Measurements from ENCODE around the gene UCHL3. TPM values are rescaled to one million over a fixed set of nuclear protein-coding genes. Genes with fewer than 3 reads are reported as not detected.

UCHL3 gene
- total and polyA plus RNA-seq, 4 donors, result 10.3 to 38.3 (median 29.0) TPM

DNA sequence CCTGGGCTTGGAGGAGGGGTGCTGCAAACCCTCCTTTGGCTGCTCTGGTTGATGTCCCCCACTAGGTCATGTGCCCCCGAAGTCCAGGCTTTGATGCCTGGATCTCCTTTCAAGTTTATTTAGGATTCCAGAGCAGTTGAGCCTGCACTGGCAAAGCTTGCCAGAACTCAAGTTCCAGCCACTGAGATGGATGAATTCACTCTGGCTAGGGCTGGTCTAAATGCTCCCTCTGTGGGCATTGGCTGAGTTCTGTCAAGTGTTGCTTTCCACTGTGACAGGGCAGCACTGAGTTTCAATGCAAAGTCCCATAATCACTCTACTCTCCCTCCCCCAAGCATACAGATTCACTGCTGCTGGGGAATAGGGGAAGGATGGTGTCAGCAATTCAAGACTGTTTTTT is 68.7 kb downstream of the UCHL3 start:
- no peak overlapping the region for H3K4me3 ChIP-seq
- H3K27ac ChIP-seq (ENCODE audit: low read depth in 1 of 2, low read length in 1 of 2), result no peak overlapping the region
- no peak for DNase-seq
- H3K9ac ChIP-seq (ENCODE audit: insufficient read depth in 1 of 2, low read length in 2 of 2), result no peak overlapping the region
- H3K4me1 ChIP-seq (ENCODE audit: control insufficient read depth in 5 of 5, insufficient read depth in 5 of 5, low read length in 5 of 5), result no peaks in the 10 kb centered on the region
- H3K27me3 ChIP-seq (ENCODE audit: control insufficient read depth in 3 of 3, insufficient read depth in 3 of 3, low read length in 2 of 3), result no peaks in the 10 kb centered on the region
- no peaks in the 10 kb centered on the region for H3K36me3 ChIP-seq (ENCODE audit: control insufficient read depth in 4 of 4, insufficient read depth in 4 of 4, low read length in 4 of 4)
- WGBS, 2 donors, result 0 to 41% methylated on average over 1 of the region's 1 CpG
- TF ChIP-seq, protein P1, sequence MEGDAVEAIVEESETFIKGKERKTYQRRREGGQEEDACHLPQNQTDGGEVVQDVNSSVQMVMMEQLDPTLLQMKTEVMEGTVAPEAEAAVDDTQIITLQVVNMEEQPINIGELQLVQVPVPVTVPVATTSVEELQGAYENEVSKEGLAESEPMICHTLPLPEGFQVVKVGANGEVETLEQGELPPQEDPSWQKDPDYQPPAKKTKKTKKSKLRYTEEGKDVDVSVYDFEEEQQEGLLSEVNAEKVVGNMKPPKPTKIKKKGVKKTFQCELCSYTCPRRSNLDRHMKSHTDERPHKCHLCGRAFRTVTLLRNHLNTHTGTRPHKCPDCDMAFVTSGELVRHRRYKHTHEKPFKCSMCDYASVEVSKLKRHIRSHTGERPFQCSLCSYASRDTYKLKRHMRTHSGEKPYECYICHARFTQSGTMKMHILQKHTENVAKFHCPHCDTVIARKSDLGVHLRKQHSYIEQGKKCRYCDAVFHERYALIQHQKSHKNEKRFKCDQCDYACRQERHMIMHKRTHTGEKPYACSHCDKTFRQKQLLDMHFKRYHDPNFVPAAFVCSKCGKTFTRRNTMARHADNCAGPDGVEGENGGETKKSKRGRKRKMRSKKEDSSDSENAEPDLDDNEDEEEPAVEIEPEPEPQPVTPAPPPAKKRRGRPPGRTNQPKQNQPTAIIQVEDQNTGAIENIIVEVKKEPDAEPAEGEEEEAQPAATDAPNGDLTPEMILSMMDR (IDR thresholded peaks at IDR 0.05; ENCODE audit: control extremely low read depth, extremely low read depth), result no peak
- ATAC-seq (ENCODE audit: insufficient read depth, low FRiP score), result no peak
- no peaks in the 10 kb centered on the region for H3K9me3 ChIP-seq (ENCODE audit: control insufficient read depth in 4 of 4, insufficient read depth in 3 of 4, low read length in 3 of 4)

- Histone ChIP-seq H3K9ac (ENCODE audit: insufficient read depth in 1 of 2, low read length in 2 of 2) (no peak overlapping the region), H3K36me3 (ENCODE audit: control insufficient read depth in 4 of 4, insufficient read depth in 4 of 4, low read length in 4 of 4) (no peaks in the 10 kb centered on the region), H3K9me3 (ENCODE audit: control insufficient read depth in 4 of 4, insufficient read depth in 3 of 4, low read length in 3 of 4) (no peaks in the 10 kb centered on the region), H3K27ac (ENCODE audit: low read depth in 1 of 2, low read length in 1 of 2) (no peak overlapping the region), H3K4me1 (ENCODE audit: control insufficient read depth in 5 of 5, insufficient read depth in 5 of 5, low read length in 5 of 5) (no peaks in the 10 kb centered on the region), H3K4me3 (no peak overlapping the region), H3K27me3 (ENCODE audit: control insufficient read depth in 3 of 3, insufficient read depth in 3 of 3, low read length in 2 of 3) (no peaks in the 10 kb centered on the region)
- DNase-seq, result no peak
- no peak for ATAC-seq (ENCODE audit: insufficient read depth, low FRiP score)
- 81 to 90% methylated on average over 1 of the region's 1 CpG for WGBS, 2 donors
- TF ChIP-seq, protein P1 (IDR thresholded peaks at IDR 0.05; ENCODE audit: control extremely low read depth, extremely low read depth), result no peak
These were observed 70.4 kb downstream of the UCHL3 start for GRCh38 chr13:75620020-75620419.

GRCh38 chr13:75621147-75621546 is 71.6 kb downstream of the UCHL3 start:
- 79 to 85% methylated on average over 2 of the region's 2 CpGs for WGBS, 2 donors
- TF ChIP-seq, protein P1 (IDR thresholded peaks at IDR 0.05; ENCODE audit: control extremely low read depth, extremely low read depth), result no peak
- no peaks in the 10 kb centered on the region for H3K9me3 ChIP-seq (ENCODE audit: control insufficient read depth in 4 of 4, insufficient read depth in 3 of 4, low read length in 3 of 4)
- no peak for DNase-seq
- H3K4me3 ChIP-seq, result no peak overlapping the region
- ATAC-seq (ENCODE audit: insufficient read depth, low FRiP score), result no peak
- no peaks in the 10 kb centered on the region for H3K36me3 ChIP-seq (ENCODE audit: control insufficient read depth in 4 of 4, insufficient read depth in 4 of 4, low read length in 4 of 4)
- no peaks in the 10 kb centered on the region for H3K27me3 ChIP-seq (ENCODE audit: control insufficient read depth in 3 of 3, insufficient read depth in 3 of 3, low read length in 2 of 3)
- no peak overlapping the region for H3K27ac ChIP-seq (ENCODE audit: low read depth in 1 of 2, low read length in 1 of 2)
- no peak overlapping the region for H3K9ac ChIP-seq (ENCODE audit: insufficient read depth in 1 of 2, low read length in 2 of 2)
- no peaks in the 10 kb centered on the region for H3K4me1 ChIP-seq (ENCODE audit: control insufficient read depth in 5 of 5, insufficient read depth in 5 of 5, low read length in 5 of 5)

GRCh38 chr13:75628801-75629200 is 79.2 kb downstream of the UCHL3 start:
- 90 to 92% methylated on average over 4 of the region's 4 CpGs for WGBS, 2 donors
- H3K9ac ChIP-seq (ENCODE audit: insufficient read depth in 1 of 2, low read length in 2 of 2), result no peak overlapping the region
- no peak overlapping the region for H3K27ac ChIP-seq (ENCODE audit: low read depth in 1 of 2, low read length in 1 of 2)
- H3K27me3 ChIP-seq (ENCODE audit: control insufficient read depth in 3 of 3, insufficient read depth in 3 of 3, low read length in 2 of 3), result no peaks in the 10 kb centered on the region
- H3K4me3 ChIP-seq, result no peak overlapping the region
- no peaks in the 10 kb centered on the region for H3K4me1 ChIP-seq (ENCODE audit: control insufficient read depth in 5 of 5, insufficient read depth in 5 of 5, low read length in 5 of 5)
- ATAC-seq (ENCODE audit: insufficient read depth, low FRiP score), result no peak
- H3K36me3 ChIP-seq (ENCODE audit: control insufficient read depth in 4 of 4, insufficient read depth in 4 of 4, low read length in 4 of 4), result no peaks in the 10 kb centered on the region
- TF ChIP-seq, protein P1 (IDR thresholded peaks at IDR 0.05; ENCODE audit: control extremely low read depth, extremely low read depth), result no peak
- DNase-seq, result no peak
- H3K9me3 ChIP-seq (ENCODE audit: control insufficient read depth in 4 of 4, insufficient read depth in 3 of 4, low read length in 3 of 4), result peaks cover 0 to 2% (median 0%) of the 10 kb centered on the region in 4 donors
